Endothelial cell (in vitro differentiated cells): ENCODE measurements around the gene CRAMP1. TPM values are rescaled to one million over a fixed set of nuclear protein-coding genes. Genes with fewer than 3 reads are reported as not detected.
A peak's percentile ranks its signal among the peaks of the same experiment; 100 is the strongest.

Source experiments
- DNase-seq: peaks from one replicate; pipeline ENCODE4 v3.0.0; 2021; ENCODE audit warnings: low spot score
- H3K27ac Mint-ChIP-seq: one replicate; pipeline ENCODE4 v1.8.0; 2021; ENCODE audit warnings: mixed read lengths, inconsistent platforms; ENCODE audit not compliant: unreplicated experiment
- H3K27me3 Mint-ChIP-seq: one replicate; pipeline ENCODE4 v1.8.0; 2021; ENCODE audit warnings: mild to moderate bottlenecking, moderate library complexity, mixed read lengths, inconsistent platforms; ENCODE audit not compliant: unreplicated experiment
- H3K36me3 Mint-ChIP-seq: one replicate; pipeline ENCODE4 v1.8.0; 2021; ENCODE audit warnings: mild to moderate bottlenecking, low read depth, mixed read lengths, inconsistent platforms; ENCODE audit not compliant: unreplicated experiment
- H3K4me1 Mint-ChIP-seq: one replicate; pipeline ENCODE4 v1.8.0; 2021; ENCODE audit warnings: mild to moderate bottlenecking, mixed read lengths, inconsistent platforms; ENCODE audit not compliant: unreplicated experiment
- H3K4me3 Mint-ChIP-seq: one replicate; pipeline ENCODE4 v1.8.0; 2021; ENCODE audit warnings: mild to moderate bottlenecking, mixed read lengths, inconsistent platforms; ENCODE audit not compliant: unreplicated experiment
- H3K9me3 Mint-ChIP-seq: one replicate; pipeline ENCODE4 v1.8.0; 2021; ENCODE audit warnings: mixed read lengths, inconsistent platforms; ENCODE audit not compliant: unreplicated experiment
- CTCF ChIP-seq: fragments of 200-600 bp; sonication (generic); IDR thresholded peaks from one replicate; pipeline ENCODE4 v1.5.0; 2021; ENCODE audit warnings: antibody characterized with exemption; ENCODE audit not compliant: unreplicated experiment
- total RNA-seq: library from RNA; stranded (reverse); fragmentation: NEBNext Ultra II Directional; extraction: Animal tissue kit (Norgen Biotek cat#: 25700); gene quantifications from one replicate; pipeline ENCODE4 v1.2.1, GENCODE V29; 2021; ENCODE audit not compliant: unreplicated experiment

The CRAMP1 gene
- total RNA-seq, 1 donor from 2014 or later: 46.8 TPM

- no peak for DNase-seq
- TF ChIP-seq CTCF: no peak
- Mint-ChIP-seq H3K4me3 (peak overlapping the region; percentile 77), H3K27me3 (peaks cover 22% of the 10 kb centered on the region), H3K4me1 (peaks cover 65% of the 10 kb centered on the region), H3K9me3 (no peaks in the 10 kb centered on the region), H3K36me3 (peaks cover 64% of the 10 kb centered on the region), H3K27ac (peak overlapping the region; percentile 93)
Measured at GRCh38 chr16:1674751-1675664, 62.8 kb downstream of the CRAMP1 start.

GRCh38 chr16:1676661-1677060, 64.5 kb downstream of the CRAMP1 start:
- no peak for TF ChIP-seq CTCF
- DNase-seq: no peak
- H3K4me3 Mint-ChIP-seq: peak overlapping the region; percentile 87
- H3K4me1 Mint-ChIP-seq: peaks cover 81% of the 10 kb centered on the region
- H3K9me3 Mint-ChIP-seq: no peaks in the 10 kb centered on the region
- peaks cover 55% of the 10 kb centered on the region for H3K36me3 Mint-ChIP-seq
- peak overlapping the region; percentile 72 for H3K27ac Mint-ChIP-seq
- peaks cover 24% of the 10 kb centered on the region for H3K27me3 Mint-ChIP-seq

GRCh38 chr16:1677339-1677738, 65.2 kb downstream of the CRAMP1 start:
- Mint-ChIP-seq H3K4me1 (peaks cover 78% of the 10 kb centered on the region), H3K4me3 (peak overlapping the region; percentile 87), H3K27ac (peak overlapping the region; percentile 72), H3K36me3 (peaks cover 48% of the 10 kb centered on the region), H3K27me3 (peaks cover 24% of the 10 kb centered on the region), H3K9me3 (no peaks in the 10 kb centered on the region)
- no peak for TF ChIP-seq CTCF
- DNase-seq: no peak

GRCh38 chr16:1677942-1678499, 65.9 kb downstream of the CRAMP1 start, which contains the start of gene JPT2:
Gene JPT2 (plus strand): TSS chr16:1678279. CDS start chr16:1678313, 34 bp downstream.
- Mint-ChIP-seq H3K27ac (peak within 1 kb of the TSS; percentile 87), H3K27me3 (peaks cover 24% of the 10 kb centered on the region), H3K36me3 (peaks cover 41% of the 10 kb centered on the region), H3K9me3 (no peaks in the 10 kb centered on the region), H3K4me1 (peaks cover 74% of the 10 kb centered on the region), H3K4me3 (peak within 1 kb of the TSS; percentile 99)
- TF ChIP-seq CTCF: no peak
- peak; percentile 95 for DNase-seq
